Stimulated activated CD4-positive, alpha-beta T cell treated with anti-CD3 and anti-CD28 coated beads, Interleukin-15, amount 100 ng/mL, for 24 hours (primary cell): ENCODE results near the gene RSF1.
"Not testable (repeated sequence)": the region's sequence is repeated elsewhere in the genome, so short reads cannot be mapped to it uniquely, and the experiment has no call there.

Experiments used
- DNase-seq: peaks from one replicate; pipeline ENCODE4 v3.0.0-alpha.2; 2020

The RSF1 gene, protein sequence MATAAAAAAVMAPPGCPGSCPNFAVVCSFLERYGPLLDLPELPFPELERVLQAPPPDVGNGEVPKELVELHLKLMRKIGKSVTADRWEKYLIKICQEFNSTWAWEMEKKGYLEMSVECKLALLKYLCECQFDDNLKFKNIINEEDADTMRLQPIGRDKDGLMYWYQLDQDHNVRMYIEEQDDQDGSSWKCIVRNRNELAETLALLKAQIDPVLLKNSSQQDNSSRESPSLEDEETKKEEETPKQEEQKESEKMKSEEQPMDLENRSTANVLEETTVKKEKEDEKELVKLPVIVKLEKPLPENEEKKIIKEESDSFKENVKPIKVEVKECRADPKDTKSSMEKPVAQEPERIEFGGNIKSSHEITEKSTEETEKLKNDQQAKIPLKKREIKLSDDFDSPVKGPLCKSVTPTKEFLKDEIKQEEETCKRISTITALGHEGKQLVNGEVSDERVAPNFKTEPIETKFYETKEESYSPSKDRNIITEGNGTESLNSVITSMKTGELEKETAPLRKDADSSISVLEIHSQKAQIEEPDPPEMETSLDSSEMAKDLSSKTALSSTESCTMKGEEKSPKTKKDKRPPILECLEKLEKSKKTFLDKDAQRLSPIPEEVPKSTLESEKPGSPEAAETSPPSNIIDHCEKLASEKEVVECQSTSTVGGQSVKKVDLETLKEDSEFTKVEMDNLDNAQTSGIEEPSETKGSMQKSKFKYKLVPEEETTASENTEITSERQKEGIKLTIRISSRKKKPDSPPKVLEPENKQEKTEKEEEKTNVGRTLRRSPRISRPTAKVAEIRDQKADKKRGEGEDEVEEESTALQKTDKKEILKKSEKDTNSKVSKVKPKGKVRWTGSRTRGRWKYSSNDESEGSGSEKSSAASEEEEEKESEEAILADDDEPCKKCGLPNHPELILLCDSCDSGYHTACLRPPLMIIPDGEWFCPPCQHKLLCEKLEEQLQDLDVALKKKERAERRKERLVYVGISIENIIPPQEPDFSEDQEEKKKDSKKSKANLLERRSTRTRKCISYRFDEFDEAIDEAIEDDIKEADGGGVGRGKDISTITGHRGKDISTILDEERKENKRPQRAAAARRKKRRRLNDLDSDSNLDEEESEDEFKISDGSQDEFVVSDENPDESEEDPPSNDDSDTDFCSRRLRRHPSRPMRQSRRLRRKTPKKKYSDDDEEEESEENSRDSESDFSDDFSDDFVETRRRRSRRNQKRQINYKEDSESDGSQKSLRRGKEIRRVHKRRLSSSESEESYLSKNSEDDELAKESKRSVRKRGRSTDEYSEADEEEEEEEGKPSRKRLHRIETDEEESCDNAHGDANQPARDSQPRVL (N-terminal part only)

DNA sequence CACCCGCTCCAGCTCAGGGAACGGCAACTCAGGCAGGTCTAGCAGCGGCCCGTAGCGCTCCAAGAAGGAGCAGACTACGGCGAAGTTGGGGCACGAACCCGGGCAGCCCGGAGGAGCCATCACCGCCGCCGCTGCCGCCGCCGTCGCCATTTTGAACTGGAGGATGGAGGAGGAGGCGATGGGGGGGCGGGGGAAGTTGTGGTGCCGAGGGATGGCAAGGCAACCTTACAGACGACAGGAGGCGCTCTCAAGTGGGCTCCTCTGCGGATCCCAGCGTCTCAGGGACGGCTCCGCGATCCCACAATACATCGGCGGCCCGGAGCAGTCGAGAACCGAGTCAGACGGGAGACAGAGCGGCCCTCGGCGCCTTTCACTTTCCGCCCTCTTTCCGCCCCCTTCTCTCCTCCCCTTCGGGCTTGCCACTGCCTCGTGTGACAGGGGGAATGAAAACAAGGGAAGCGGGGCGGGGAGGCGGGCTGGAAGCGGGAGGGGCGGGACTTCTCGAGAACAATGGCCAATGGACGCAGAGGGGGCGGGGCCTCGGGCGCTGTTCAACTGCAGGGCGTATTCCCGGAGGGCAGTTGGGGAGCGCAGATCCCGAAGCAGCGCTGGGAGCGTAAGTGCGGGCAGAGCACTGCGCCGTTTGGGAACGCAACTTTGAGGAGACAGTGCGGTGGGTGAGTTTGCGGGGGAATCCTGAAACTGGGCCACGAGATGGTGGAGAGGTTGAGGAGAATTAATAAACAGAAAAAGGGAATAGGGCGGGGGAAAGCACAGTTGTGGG, at the start of gene RSF1, which contains the start of gene AAMDC:
TSS of gene RSF1 (minus strand) at position 158 of the 784 bp plus-strand sequence. CDS start at position 150, 8 bp downstream.
TSS of gene AAMDC (plus strand) at position 580 of the 784 bp plus-strand sequence. CDS start 21,353 bp downstream, outside the sequence.
- peak; percentile 99 for DNase-seq

DNA sequence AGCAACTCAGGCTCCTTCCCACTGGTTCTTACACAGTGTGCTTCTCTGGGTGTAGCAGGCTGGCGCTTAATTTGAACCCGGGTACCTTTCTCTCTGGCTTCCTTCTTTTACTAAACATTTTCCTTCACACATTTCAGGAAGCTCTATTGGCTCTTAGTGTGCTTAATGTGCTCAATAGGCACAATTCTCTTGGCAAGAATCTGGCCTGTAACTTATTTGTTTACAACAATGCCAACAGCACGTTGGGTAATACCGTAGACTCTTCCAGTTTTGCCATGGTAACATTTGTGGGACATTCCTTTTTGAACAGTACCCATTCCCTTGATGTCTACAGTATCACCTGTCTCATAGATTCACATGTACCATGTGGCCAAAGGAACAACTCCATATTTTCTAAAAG, 48.2 kb upstream of the RSF1 start:
- no peak for DNase-seq

DNA sequence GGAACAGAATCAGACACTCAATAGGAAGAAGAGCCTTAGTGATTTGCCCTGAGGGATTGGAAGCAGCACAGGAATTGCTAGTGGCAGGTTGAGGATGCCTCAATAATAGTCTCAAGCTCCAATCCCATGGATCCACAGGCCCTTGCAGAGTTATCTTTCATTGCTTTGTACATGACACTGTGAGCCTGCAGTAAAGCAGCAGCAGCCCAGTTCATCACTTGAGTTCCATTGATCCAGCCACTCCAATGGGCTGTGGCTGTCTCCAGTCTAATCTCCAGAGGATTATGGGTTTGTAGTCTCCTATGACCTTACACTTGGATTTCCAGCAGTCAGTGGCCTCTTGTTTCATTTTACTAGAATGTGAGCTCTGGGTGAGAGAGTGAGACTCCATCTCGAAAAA, 45.8 kb upstream of the RSF1 start:
- no peak for DNase-seq

DNA sequence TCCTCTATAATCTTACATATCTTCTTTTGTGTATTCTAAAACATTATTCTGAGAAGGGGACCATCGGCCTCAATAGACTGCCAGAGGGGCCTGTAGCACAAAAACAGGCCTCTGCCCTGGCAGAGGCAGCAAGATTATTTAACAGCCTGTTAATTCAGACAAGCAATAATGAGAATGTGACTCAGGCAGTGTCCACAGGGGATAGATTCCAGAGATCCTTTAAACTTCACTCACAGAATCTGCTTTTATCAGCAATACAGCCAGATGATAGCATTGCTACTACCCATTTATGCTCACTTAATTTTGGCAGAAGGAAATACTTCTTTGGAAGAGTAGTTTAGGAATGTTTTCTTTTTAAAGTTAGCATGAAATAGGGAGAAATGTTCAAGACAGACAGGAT, 45.3 kb upstream of the RSF1 start:
- no peak for DNase-seq

DNA sequence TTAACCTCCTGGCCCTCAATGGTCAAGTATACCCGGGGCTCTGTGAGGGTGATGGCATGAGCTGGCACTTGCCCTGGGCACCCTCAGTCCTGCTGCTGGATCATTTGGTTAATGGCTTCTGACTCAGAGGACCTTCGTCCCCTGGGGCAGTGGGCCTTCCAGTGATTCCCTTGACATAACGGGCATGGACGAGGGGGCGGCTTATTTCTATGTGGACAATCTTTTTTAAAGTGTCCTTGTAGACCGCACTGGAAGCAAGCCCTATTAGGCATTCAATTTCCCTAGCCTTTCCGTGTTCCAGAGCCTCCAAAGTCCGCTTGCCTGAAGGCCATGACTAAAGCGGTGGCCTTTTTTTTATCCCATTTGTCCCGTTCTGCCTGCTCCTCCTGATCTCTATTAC, 40.9 kb upstream of the RSF1 start:
- DNase-seq = not testable (repeated sequence)

DNA sequence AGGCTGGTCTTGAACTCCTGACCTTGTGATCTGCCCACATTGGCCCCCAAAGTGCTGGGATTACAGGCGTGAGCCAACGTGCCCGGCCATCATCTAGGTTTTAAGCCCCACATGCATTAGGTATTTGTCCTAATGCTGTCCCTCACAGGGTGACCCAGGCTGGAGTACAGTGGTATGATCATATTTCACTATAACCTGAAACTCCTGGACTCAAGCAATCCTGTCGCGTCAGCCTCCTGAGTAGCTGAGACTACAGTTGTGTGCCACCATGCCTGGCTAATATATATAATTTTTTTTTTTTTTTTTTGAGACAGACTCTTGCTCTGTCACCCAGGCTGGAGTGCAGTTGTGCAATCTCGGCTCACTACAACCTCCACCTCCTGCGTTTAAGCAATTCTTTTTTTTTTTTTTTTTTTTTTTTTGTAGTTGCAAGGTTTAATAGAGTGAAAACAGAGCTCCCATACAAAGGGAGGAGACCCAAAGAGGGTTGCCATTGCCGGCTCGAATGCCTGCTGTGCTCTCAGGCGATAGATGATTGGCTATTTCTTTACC, 37.5 kb upstream of the RSF1 start:
- DNase-seq = not testable (repeated sequence)

DNA sequence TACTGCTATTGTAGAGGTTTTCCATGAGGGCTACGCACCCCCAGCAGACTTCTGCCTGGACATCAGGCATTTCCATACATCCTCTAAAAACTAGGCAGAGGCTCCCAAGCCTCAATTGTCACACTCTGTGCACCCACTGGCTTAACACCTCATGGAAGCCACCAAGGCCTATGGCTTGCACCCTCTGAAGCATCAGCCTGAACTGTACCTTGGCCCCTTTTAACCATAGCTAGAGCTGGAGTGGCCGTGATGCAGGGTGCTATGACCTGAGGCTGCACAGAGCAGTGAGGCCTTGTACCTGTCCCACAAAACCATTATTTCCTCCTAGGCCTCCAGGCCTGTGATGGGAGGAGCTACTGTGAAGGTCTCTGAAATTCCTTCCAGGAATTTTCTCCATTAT, 34.3 kb upstream of the RSF1 start:
- DNase-seq = no peak

DNA sequence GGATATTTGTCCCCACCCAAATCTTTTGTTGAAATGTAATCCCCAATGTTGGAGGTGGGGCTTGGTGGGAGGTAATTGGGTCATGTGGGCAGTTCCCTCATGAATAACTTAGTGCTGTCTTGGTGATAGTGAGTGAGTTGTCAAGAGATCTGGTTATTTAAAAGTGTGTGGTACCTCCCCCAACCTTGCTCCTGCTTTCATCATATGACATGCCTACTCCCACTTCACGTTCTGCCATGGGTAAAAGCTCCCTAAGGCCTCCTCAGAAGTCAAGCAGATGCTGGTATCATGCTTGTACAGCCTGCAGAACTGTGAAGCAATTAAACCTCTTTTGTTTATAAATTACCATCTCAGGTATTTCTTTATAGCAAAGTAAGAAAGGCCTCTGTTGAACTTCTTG, 31.0 kb upstream of the RSF1 start:
- no peak for DNase-seq

DNA sequence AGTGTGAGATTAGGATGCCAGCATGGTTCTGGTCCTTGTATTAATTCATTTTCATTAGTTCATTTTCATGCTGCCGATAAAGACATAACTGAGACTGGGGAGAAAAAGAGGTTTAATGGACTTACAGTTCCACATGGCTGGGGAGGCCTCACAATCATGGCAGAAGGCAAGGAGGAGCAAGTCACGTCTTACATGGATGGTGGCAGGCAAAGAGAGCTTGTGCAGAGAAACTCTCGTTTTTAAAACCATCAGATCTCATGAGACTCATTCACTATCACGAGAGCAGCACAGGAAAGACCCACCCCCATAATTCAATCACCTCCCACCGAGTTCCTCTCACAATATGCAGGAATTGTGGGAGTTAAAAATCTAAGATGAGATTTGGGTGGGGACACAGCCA, 23.2 kb upstream of the RSF1 start:
- not testable (repeated sequence) for DNase-seq

DNA sequence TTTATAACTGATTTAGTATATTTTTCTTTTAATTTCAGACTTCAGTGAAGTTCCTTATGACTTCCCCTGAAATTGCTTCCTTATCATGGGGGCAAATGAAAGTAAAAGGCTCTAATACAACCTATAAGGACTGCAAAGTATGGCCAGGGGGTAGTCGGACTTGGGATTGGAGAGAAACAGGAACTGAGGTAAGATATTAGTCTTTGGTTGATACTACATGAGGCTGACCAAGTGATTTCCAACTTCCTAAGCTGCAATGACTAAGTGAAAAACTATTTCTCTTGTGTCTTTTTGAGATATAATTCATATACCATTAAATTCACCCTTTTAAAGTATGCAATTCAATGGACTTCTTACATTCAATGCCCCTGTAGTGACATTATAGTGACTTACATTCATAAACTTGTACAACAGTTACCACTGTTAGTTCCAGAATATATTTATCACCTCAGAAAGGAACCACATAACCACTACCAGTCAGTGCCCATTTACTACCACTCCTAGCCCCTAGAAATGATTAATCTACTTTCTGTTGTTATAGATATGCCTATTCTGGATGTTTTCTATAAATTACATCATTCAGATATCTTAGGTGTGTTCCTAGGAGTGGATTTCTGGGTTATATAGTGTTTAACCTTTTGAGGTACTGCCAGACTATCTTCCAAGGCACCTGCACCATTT, 22.1 kb upstream of the RSF1 start:
- DNase-seq = no peak

DNA sequence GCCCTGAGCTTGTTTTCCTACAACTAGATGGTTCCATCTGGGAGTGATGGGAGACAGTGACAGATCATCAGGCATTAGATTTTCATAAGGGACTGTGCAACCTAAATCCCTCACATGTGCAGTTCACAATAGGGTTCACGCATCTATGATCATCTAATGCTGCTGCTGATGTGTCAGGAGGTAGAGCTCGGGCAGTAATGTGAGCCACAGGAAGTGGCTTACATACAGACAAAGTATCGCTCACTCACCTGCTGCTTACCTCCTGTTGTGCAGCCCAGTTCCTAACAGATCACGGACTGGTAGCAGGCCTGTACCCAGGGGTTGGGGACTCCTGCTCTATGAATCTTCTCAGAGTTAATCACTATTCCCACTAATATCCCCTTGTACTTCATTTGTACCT, 12.8 kb upstream of the RSF1 start:
- DNase-seq = no peak

DNA sequence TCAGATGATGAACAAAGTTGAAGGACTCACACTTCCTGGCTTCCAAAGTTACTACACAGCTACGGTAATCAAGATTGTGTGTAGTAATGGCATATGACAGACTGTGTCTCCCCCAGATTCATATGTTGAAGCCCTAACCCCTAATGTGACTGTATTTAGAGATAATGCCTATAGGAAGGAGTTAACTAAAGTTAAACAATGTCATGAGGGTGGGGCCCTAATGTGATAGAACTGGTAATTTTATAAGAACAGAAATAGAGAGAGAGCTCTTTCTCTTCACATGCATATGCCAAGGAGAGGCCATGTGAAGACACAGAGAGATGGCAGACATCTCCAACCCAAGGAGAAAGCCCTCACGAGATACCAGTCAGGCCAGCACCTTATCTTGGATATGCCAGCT, 8.4 kb upstream of the RSF1 start:
- DNase-seq = no peak

DNA sequence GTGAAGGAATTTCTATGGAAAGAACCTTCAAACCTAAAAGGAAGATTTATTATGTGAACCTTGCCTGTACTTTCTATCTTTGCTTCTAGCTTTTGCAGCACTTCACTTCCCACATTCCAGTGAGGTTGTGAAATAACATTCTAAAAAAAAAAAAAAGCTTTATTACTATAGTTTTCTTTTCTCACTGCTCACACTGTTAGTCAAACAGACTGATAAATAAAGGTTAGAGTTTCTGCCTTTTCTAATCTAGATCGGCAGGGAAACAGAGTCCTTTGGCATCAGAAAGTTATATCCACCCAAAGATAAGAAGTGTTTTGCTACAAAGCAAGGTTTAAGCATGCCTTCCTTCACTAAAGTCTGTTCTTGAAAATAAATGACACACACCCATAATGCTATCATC, 3.3 kb upstream of the RSF1 start:
- DNase-seq = no peak

DNA sequence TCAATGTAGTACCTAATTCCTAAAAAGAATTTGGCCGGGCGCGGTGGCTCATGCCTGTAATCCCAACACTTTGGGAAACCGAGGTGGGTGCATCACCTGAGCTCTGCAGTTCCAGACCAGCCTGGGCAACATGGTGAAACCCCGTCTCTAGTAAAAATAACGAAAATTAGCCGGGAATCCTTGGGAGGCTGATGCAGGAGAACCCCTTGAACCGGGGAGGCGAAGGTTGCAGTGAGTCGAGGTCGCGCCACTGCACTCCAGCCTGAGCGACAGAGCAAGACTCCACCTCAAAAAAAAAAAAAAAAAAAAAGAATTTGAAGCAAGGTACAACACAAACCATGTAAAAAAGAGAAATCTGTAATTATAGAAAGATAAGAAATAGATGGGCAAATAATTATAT, 1.6 kb upstream of the RSF1 start:
- not testable (repeated sequence) for DNase-seq

DNA sequence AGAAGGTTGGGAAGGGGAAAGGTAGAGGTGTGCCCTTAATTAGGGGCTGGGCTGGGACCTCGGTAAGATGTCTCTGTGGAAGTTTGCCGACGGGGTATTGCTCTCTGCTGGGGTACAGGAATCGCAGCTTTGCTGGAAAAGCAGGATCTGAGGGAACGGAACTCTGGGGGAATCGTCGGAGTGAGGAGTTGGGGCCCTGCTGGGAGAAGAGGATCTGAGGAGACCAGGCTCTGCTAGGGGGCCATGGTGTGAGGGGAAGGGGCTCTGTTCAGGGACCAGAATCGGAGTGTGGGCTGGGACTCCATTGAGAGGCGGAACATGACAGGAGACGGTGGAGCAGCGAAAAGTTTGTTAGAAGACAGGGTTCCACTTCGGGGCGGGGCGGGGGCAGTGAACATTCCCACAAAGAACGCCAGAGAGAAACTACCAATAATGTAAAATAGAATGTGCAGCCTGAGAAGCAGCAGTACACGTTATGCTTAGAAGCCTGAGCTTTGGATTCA, 878 bp upstream of the RSF1 start:
- peak; percentile 23 for DNase-seq

DNA sequence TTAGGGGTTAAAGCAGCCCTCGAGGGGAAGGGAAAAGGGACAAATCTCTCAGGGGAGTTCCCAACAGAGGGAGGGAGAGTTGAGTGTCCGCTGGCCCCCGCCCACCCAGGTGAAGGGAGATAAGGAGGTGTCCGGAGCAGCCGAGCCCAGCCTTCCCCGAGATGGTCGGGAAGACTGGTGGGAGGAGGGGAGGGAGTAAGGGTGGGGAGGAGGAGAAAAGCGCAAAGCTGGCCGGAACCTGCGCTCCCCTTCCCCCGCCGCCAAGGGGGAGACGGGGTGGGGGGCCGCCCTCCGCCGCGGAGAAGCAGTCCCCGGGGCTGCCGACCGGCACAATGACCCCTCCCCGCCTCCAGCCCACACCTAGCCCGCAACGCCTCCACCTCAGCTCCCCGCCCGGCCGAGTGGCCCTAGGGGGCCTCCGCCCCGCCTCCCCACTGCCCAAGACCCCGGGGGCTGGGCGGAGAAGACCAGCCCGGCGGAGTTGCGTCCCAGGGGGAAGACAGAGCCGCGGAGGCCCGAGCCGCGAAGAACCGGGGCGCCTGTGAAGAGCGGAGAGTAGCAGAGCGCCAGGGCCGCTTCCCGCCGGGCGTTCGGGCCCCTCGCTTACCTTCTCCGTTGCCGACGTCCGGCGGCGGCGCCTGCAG, 479 bp downstream of the RSF1 start:
- DNase-seq = peak; percentile 51

DNA sequence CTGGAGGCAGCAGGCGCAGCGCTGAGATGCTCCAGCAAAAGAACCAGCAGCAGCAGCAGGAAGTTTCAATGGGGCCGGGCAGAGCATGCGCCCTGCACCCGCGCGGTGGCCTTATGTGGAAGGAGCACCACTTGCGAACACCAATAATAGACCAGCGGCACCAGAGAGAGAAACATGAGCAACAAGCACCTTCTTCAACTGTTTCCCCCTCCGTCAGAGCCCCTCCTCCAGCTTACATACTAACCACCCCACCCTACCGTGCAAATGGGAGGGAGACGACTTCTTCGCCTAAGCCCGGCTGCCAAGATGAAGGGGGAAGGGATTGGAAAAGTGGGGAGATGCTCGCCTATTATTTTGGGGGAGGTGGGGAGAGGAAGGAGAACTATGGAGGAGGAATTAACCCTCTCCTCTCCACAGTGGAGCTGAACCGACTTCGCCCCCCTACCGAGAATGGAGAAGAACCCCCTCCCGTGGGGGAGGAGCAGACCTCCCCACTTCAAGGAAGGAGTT, 1.1 kb downstream of the RSF1 start:
- DNase-seq = peak; percentile 89

DNA sequence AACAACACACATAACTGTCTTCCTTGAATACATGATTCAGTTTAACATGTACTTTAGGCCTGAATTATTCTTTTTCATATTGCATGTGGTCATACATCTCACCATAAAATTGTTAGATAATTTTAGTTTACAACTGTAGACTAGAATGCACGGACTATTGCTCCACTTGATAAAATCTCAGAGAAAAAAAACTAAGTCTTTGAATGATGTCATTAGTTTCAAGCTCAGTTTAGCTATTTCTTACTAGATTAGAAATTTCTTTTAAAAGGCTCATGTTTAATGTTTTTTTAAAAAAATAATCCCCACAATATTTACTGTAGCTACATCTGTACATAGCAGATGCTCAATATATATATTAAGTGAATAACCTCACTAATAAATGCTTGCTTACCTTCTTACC, 5.1 kb downstream of the RSF1 start:
- no peak for DNase-seq

DNA sequence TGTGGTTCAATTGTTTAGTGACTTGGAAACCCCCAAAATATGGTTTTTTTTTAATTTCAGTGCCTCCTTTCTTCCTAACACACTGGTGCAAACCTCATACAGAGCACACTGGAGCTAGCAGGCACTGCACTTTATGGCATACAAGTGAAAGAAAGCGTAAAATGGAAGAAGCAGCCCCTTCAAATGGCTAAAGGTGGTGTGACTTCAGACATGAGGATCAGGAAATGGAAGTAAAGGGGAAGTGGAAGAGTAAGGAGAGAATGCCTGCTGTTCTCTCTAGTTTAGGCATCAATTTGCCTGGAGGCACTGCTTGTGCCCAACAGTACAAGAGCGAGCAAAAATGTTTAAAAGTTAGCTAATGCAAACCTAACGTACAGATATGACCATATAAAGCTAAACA, 5.7 kb downstream of the RSF1 start:
- DNase-seq = no peak

DNA sequence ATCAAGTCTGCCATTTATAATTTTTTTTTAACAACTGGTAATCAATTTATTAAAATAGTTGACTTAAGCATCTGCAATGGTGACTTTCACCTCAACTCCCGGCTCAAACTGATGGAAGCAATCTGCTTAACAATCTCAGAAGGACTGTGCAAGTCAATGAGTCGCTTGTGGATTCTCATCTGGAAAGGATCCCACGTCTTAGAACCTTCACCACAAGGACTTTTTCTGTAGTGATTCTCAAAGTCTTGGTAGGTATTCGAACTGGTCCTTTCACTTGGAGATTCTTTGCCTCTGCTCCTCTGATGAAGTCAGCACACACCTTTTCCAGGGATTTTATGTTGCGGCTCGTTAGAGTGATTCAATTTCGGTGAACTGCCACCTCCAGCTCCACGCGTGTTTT, 7.3 kb downstream of the RSF1 start:
- no peak for DNase-seq
